Activated CD8-positive, alpha-beta memory T cell treated with anti-CD3 and anti-CD28 coated beads, Interleukin-2, amount 50 U/mL, for 1 hour (primary cell): ENCODE results near the gene AK9.
"Not testable (repeated sequence)": the region's sequence is repeated elsewhere in the genome, so short reads cannot be mapped to it uniquely, and the experiment has no call there.

Experiments used
- DNase-seq: peaks from one replicate; pipeline ENCODE4 v3.0.0-alpha.2; 2020; ENCODE audit errors: extremely low read depth

AK9 gene

GRCh38 chr6:109690737-109691621, at the start of gene AK9, which contains the start of gene FIG4:
TSS of gene AK9 (minus strand) at chr6:109691202. CDS start at chr6:109675745, 15,457 bp downstream.
TSS of gene FIG4 (plus strand) at chr6:109691296. CDS start at chr6:109691436, 140 bp downstream.
- DNase-seq: peak; percentile 64

GRCh38 chr6:109740787-109741186, 49.8 kb upstream of the AK9 start:
- DNase-seq: no peak

- DNase-seq: no peak
These were observed 48.7 kb upstream of the AK9 start for GRCh38 chr6:109739686-109740085.

GRCh38 chr6:109738667-109739066, 47.7 kb upstream of the AK9 start:
- no peak for DNase-seq

GRCh38 chr6:109738255-109738654, 47.3 kb upstream of the AK9 start:
- no peak for DNase-seq

GRCh38 chr6:109736273-109737025, 45.4 kb upstream of the AK9 start:
- no peak for DNase-seq

- not testable (repeated sequence) for DNase-seq
These were observed 34.2 kb upstream of the AK9 start for GRCh38 chr6:109725250-109725649.

GRCh38 chr6:109722564-109723254, 31.7 kb upstream of the AK9 start:
- no peak for DNase-seq

- no peak for DNase-seq
These were observed 31.0 kb upstream of the AK9 start for GRCh38 chr6:109722011-109722410.

- no peak for DNase-seq
These were observed 29.3 kb upstream of the AK9 start for GRCh38 chr6:109720311-109720710.

GRCh38 chr6:109718991-109719390, 28.0 kb upstream of the AK9 start:
- no peak for DNase-seq

GRCh38 chr6:109717971-109718370, 27.0 kb upstream of the AK9 start:
- no peak for DNase-seq

- no peak for DNase-seq
These were observed 24.6 kb upstream of the AK9 start for GRCh38 chr6:109715616-109716015.

GRCh38 chr6:109714611-109715010, 23.6 kb upstream of the AK9 start:
- DNase-seq: no peak

- no peak for DNase-seq
These were observed 23.2 kb upstream of the AK9 start for GRCh38 chr6:109714166-109714565.

- DNase-seq: no peak
These were observed 22.1 kb upstream of the AK9 start for GRCh38 chr6:109713097-109713496.

- DNase-seq: not testable (repeated sequence)
These were observed 17.1 kb upstream of the AK9 start for GRCh38 chr6:109708099-109708498.

- no peak for DNase-seq
These were observed 15.5 kb upstream of the AK9 start for GRCh38 chr6:109706513-109706912.

GRCh38 chr6:109705258-109705657, 14.3 kb upstream of the AK9 start:
- DNase-seq: peak; percentile 14

- DNase-seq: no peak
These were observed 11.8 kb upstream of the AK9 start for GRCh38 chr6:109702791-109703190.

- no peak for DNase-seq
These were observed 10.8 kb upstream of the AK9 start for GRCh38 chr6:109701774-109702173.

GRCh38 chr6:109701221-109701620, 10.2 kb upstream of the AK9 start:
- no peak for DNase-seq
